ENCODE measurements around the gene MAML2. TPM values are rescaled to one million over a fixed set of nuclear protein-coding genes. Genes with fewer than 3 reads are reported as not detected.

Gene MAML2
- polyA plus RNA-seq, 3 donors, result 0.57 to 7.6 (median 1.2) TPM

DNA sequence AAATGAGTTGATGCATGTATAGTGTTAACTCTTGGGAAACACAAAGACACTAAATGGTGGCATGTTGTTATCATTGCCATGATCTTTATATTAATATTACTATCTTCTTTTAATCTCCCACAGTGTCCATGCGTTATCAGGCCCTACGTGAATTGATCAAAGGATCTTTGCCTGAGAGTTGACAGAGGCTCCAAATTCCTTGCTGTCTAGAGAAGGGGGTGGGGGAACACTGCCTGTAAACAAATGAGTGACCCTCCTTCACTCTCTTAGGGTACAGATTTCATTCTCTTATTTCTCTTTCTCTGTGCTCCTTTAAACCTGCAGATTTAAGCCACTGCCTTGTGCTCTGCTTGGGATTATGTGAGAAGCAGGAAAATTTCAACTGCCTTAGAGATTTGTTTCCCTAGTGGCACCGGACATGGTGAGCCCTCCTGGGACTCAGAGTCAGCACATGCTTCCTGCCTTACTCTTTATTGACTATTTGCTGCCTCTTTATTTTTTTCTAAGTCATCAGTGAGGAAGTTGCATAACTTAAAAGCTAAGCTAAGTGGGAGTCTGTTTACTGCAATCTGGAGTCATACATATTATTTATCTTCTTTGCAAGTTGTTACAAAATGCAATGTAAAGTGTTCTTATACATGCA lies 122.9 kb downstream of the MAML2 start:
- no peaks in the 10 kb centered on the region for H3K27me3 ChIP-seq (ENCODE audit: control insufficient read depth in 2 of 2, insufficient read depth in 2 of 2, low read length in 2 of 2)
- H3K36me3 ChIP-seq (replicated peaks in 1 of 2; ENCODE audit: control insufficient read depth in 1 of 2, insufficient read depth in 2 of 2, low read length in 2 of 2), result no peaks in the 10 kb centered on the region
- no peak overlapping the region for H2AFZ ChIP-seq (ENCODE audit: insufficient read depth, low read depth, low read length, poor library complexity, severe bottlenecking)
- peak overlapping the region in 1 of 3 experiments; percentile 41 for H3K4me3 ChIP-seq (replicated peaks in 1 of 3; ENCODE audit: low read depth in 2 of 3, low read length in 3 of 3)
- peak overlapping the region; percentile 50 to 79 for H3K27ac ChIP-seq (ENCODE audit: low read depth in 1 of 2, low read length in 2 of 2)
- H3K36me3 Mint-ChIP-seq, result peaks cover 3 to 16% of the 10 kb centered on the region in 2 donors
- peak overlapping the region; percentile 91 to 97 (median 94) for H3K27ac Mint-ChIP-seq
- TF ChIP-seq, protein P1, sequence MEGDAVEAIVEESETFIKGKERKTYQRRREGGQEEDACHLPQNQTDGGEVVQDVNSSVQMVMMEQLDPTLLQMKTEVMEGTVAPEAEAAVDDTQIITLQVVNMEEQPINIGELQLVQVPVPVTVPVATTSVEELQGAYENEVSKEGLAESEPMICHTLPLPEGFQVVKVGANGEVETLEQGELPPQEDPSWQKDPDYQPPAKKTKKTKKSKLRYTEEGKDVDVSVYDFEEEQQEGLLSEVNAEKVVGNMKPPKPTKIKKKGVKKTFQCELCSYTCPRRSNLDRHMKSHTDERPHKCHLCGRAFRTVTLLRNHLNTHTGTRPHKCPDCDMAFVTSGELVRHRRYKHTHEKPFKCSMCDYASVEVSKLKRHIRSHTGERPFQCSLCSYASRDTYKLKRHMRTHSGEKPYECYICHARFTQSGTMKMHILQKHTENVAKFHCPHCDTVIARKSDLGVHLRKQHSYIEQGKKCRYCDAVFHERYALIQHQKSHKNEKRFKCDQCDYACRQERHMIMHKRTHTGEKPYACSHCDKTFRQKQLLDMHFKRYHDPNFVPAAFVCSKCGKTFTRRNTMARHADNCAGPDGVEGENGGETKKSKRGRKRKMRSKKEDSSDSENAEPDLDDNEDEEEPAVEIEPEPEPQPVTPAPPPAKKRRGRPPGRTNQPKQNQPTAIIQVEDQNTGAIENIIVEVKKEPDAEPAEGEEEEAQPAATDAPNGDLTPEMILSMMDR (IDR thresholded peaks at IDR 0.05), result no peak
- no peak overlapping the region for H3K9ac ChIP-seq (ENCODE audit: insufficient read depth, low read length, poor library complexity, severe bottlenecking)
- peaks cover 55% of the 10 kb centered on the region for H3K4me1 Mint-ChIP-seq
- peak overlapping the region; percentile 37 to 83 for H3K4me3 Mint-ChIP-seq
- no CpG with 5 or more reads among the region's 3 CpGs for WGBS (ENCODE audit: insufficient coverage)
- H3K27me3 Mint-ChIP-seq (ENCODE audit: low read depth in 3 of 3), result peaks cover 0 to 4% (median under 1%) of the 10 kb centered on the region in 3 donors
- H4K20me1 ChIP-seq (ENCODE audit: insufficient read depth, low read length), result no peaks in the 10 kb centered on the region
- H3K9me3 ChIP-seq (replicated peaks in 1 of 2; ENCODE audit: control insufficient read depth in 1 of 2, insufficient read depth in 1 of 2, low read length in 2 of 2), result no peaks in the 10 kb centered on the region
- H3K79me2 ChIP-seq (ENCODE audit: insufficient read depth, low read length), result no peaks in the 10 kb centered on the region
- H3K9me3 Mint-ChIP-seq, result peaks cover 0 to under 1% (median 0%) of the 10 kb centered on the region in 7 donors
- intact Hi-C loops (cut with micrococcal nuclease), result loop anchor here (5.0 to 10.0 kb wide), 2 partner anchors 42 to 45 kb away; no protein-coding TSS in a partner anchor
- peak; percentile 51 to 74 (median 66) for DNase-seq
- peak overlapping the region; percentile 60 for H3K4me2 ChIP-seq (replicated peaks; ENCODE audit: extremely low read depth, low read length, poor library complexity, severe bottlenecking)
- peaks cover 47 to 59% of the 10 kb centered on the region in 2 donors for H3K4me1 ChIP-seq (ENCODE audit: control insufficient read depth in 1 of 2, insufficient read depth in 2 of 2, low read length in 2 of 2)

- Histone ChIP-seq H3K4me3 (replicated peaks in 1 of 3; ENCODE audit: low read depth in 2 of 3, low read length in 3 of 3) (no peak overlapping the region), H3K27ac (ENCODE audit: low read depth in 1 of 2, low read length in 2 of 2) (no peak overlapping the region), H2AFZ (ENCODE audit: insufficient read depth, low read depth, low read length, poor library complexity, severe bottlenecking) (no peak overlapping the region), H3K9me3 (replicated peaks in 1 of 2; ENCODE audit: control insufficient read depth in 1 of 2, insufficient read depth in 1 of 2, low read length in 2 of 2) (no peaks in the 10 kb centered on the region), H3K4me2 (replicated peaks; ENCODE audit: extremely low read depth, low read length, poor library complexity, severe bottlenecking) (no peak overlapping the region), H3K9ac (ENCODE audit: insufficient read depth, low read length, poor library complexity, severe bottlenecking) (no peak overlapping the region), H3K4me1 (ENCODE audit: control insufficient read depth in 1 of 2, insufficient read depth in 2 of 2, low read length in 2 of 2) (peaks cover 53 to 68% of the 10 kb centered on the region in 2 donors), H4K20me1 (ENCODE audit: insufficient read depth, low read length) (no peaks in the 10 kb centered on the region), H3K36me3 (replicated peaks in 1 of 2; ENCODE audit: control insufficient read depth in 1 of 2, insufficient read depth in 2 of 2, low read length in 2 of 2) (no peaks in the 10 kb centered on the region), H3K27me3 (ENCODE audit: control insufficient read depth in 2 of 2, insufficient read depth in 2 of 2, low read length in 2 of 2) (no peaks in the 10 kb centered on the region), H3K79me2 (ENCODE audit: insufficient read depth, low read length) (no peaks in the 10 kb centered on the region)
- Mint-ChIP-seq H3K4me3 (no peak overlapping the region), H3K4me1 (peaks cover 59% of the 10 kb centered on the region), H3K27ac (peak overlapping the region in 1 of 7 donors; percentile 41), H3K27me3 (ENCODE audit: low read depth in 3 of 3) (peaks cover 0 to 3% (median 0%) of the 10 kb centered on the region in 3 donors), H3K36me3 (peaks cover 0 to 12% of the 10 kb centered on the region in 2 donors), H3K9me3 (no peaks in the 10 kb centered on the region)
- intact Hi-C loops (cut with micrococcal nuclease), result loop anchor here in 1 of 2 donors (10.0 kb wide), 1 partner anchor 46 kb away; no protein-coding TSS in a partner anchor
- no CpG with 5 or more reads among the region's 3 CpGs for WGBS (ENCODE audit: insufficient coverage)
- TF ChIP-seq, protein P1 (IDR thresholded peaks at IDR 0.05), result no peak
- DNase-seq, result no peak
Observed at GRCh38 chr11:96218901-96219300, 124.1 kb downstream of the MAML2 start.
